ENCODE measurements around the gene ERI3. TPM values are rescaled to one million over a fixed set of nuclear protein-coding genes. Genes with fewer than 3 reads are reported as not detected.

ERI3 gene
- total RNA-seq, 1 experiment from 2014 or later = 74.2 TPM

GRCh38 chr1:44250068-44250781, 104.8 kb downstream of the ERI3 start:
- POLR2A ChIA-PET = no interaction called here
- ATAC-seq (no peak), DNase-seq (ENCODE audit: low read depth, low spot score) (no peak)
- Histone ChIP-seq H3K4me2 (ENCODE audit: low read length) (no peak overlapping the region), H3K27ac (ENCODE audit: low read depth, low read length) (no peak overlapping the region), H3K79me2 (ENCODE audit: insufficient read depth, low read length) (no peaks in the 10 kb centered on the region), H3K9me2 (ENCODE audit: insufficient read depth) (no peaks in the 10 kb centered on the region), H2AFZ (ENCODE audit: low read depth, low read length, poor library complexity, severe bottlenecking) (no peak overlapping the region), H4K20me1 (ENCODE audit: insufficient read depth) (no peaks in the 10 kb centered on the region), H3K9me3 (ENCODE audit: control insufficient read depth in 1 of 2, insufficient read depth in 1 of 2, low read depth in 1 of 2, low read length in 2 of 2) (no peaks in the 10 kb centered on the region), H3K4me3 (replicated peaks in 1 of 2; ENCODE audit: low read depth in 1 of 2, low read length in 2 of 2) (no peak overlapping the region), H3K27me3 (ENCODE audit: insufficient read depth, low read length) (no peaks in the 10 kb centered on the region), H3K4me1 (ENCODE audit: control insufficient read depth in 1 of 2, insufficient read depth in 2 of 2, low read length in 2 of 2) (no peaks in the 10 kb centered on the region), H3K9ac (ENCODE audit: low read length) (no peak overlapping the region), H3K36me3 (ENCODE audit: control insufficient read depth in 1 of 2, insufficient read depth in 2 of 2, low read length in 2 of 2) (no peaks in the 10 kb centered on the region; a peak in 1 of 4 replicates)
- CTCF ChIA-PET = no interaction called here
- intact Hi-C loops (cut with micrococcal nuclease) = no loop called here
- no TSS peak for BruUV-seq (replicated peaks)
- no peak for TF ChIP-seq POLR2AphosphoS5 (IDR thresholded peaks at IDR 0.05; ENCODE audit: low read depth, low read length)
- RAD21 ChIA-PET (ENCODE audit: low non-redundant PET in 1 of 2, low total read pairs in 2 of 2, uncharacterized antibody in 2 of 2, unreplicated experiment in 2 of 2) = no interaction called here

DNA sequence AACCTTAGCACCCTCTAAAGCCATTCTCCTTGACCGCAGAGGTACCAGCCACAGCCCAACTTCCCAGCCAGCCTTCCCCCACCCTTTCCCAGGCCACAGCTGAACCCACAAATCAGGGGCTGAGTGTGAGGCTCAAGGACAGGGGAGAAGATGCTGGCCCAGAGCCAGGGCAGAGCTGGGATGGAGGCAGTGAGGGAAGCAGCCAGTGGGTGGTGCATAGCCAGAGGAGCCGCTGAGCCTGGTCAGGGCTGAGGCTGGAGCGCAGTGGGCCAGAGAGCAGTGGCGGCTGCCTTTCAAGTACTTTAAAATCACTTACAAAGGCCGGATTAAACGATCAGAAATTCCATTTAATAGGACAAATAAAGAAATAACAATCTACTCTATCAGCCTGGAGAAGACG, 105.5 kb downstream of the ERI3 start:
- ChIA-PET POLR2A (no interaction called here), CTCF (no interaction called here), RAD21 (ENCODE audit: low non-redundant PET in 1 of 2, low total read pairs in 2 of 2, uncharacterized antibody in 2 of 2, unreplicated experiment in 2 of 2) (no interaction called here)
- no peak for DNase-seq (ENCODE audit: low read depth, low spot score)
- Histone ChIP-seq H3K4me3 (replicated peaks in 1 of 2; ENCODE audit: low read depth in 1 of 2, low read length in 2 of 2) (no peak overlapping the region), H3K4me2 (ENCODE audit: low read length) (no peak overlapping the region), H3K27me3 (ENCODE audit: insufficient read depth, low read length) (no peaks in the 10 kb centered on the region), H3K9me3 (ENCODE audit: control insufficient read depth in 1 of 2, insufficient read depth in 1 of 2, low read depth in 1 of 2, low read length in 2 of 2) (no peaks in the 10 kb centered on the region), H3K79me2 (ENCODE audit: insufficient read depth, low read length) (no peaks in the 10 kb centered on the region), H3K9ac (ENCODE audit: low read length) (no peak overlapping the region), H3K36me3 (ENCODE audit: control insufficient read depth in 1 of 2, insufficient read depth in 2 of 2, low read length in 2 of 2) (no peaks in the 10 kb centered on the region; a peak in 1 of 4 replicates), H4K20me1 (ENCODE audit: insufficient read depth) (no peaks in the 10 kb centered on the region), H3K9me2 (ENCODE audit: insufficient read depth) (no peaks in the 10 kb centered on the region), H2AFZ (ENCODE audit: low read depth, low read length, poor library complexity, severe bottlenecking) (no peak overlapping the region), H3K4me1 (ENCODE audit: control insufficient read depth in 1 of 2, insufficient read depth in 2 of 2, low read length in 2 of 2) (no peaks in the 10 kb centered on the region), H3K27ac (ENCODE audit: low read depth, low read length) (no peak overlapping the region)
- 0 out of 2 replicates have a peak, but pooled peaks have one; percentile 32 for ATAC-seq
- intact Hi-C loops (cut with micrococcal nuclease) = no loop called here
- no TSS peak for BruUV-seq (replicated peaks)
- TF ChIP-seq RAD21 (IDR thresholded peaks at IDR 0.05; ENCODE audit: low read depth) = no peak
- no peak for TF ChIP-seq FOSL1 (IDR thresholded peaks at IDR 0.05; ENCODE audit: low read depth)
- no peak for TF ChIP-seq CBX3 (IDR thresholded peaks at IDR 0.05; ENCODE audit: low read depth)
- TF ChIP-seq TCF7L2 (IDR thresholded peaks at IDR 0.05; ENCODE audit: borderline replicate concordance, extremely low read depth, insufficient read depth, insufficient read length) = no peak
- no peak for TF ChIP-seq ZNF274 (IDR thresholded peaks at IDR 0.05; ENCODE audit: low read depth, low read length)

Data from HCT116 (cell line).